HepG2 (cell line): ENCODE results near the gene CADM1. TPM values are rescaled to one million over a fixed set of nuclear protein-coding genes. Genes with fewer than 3 reads are reported as not detected.

ENCODE experiments used
- ATAC-seq: fragments of 200-7000 bp; cut with Tn5 transposase; 3 replicates; pipeline ENCODE4 v1.9.1; 2020; ENCODE audit warnings: mild to moderate bottlenecking, moderate library complexity
- Bru-seq: library from RNA; stranded (reverse); fragments of 400-500 nt; gene quantifications from one replicate; lab custom pipeline; 2021; lab: Mats Ljungman, UMichigan
- BruChase-seq, 2 experiments: library from RNA; stranded (reverse); fragments of 400-500 nt; gene quantifications; one replicate each; lab custom pipeline; 2021; lab: Mats Ljungman, UMichigan
- BruUV-seq: library from RNA; stranded (reverse); fragments of 400-500 nt; replicated peaks from 2 replicates; lab custom pipeline; 2021; lab: Mats Ljungman, UMichigan
- CTCF ChIA-PET: fragments of 300-600 bp; formaldehyde crosslinking; extraction: SDS; loops from one replicate; lab custom pipeline; 2021; ENCODE audit warnings: low total read pairs, inconsistent platforms, low intra/inter-chr PET ratio; lab: Yijun Ruan, JAX
- POLR2A ChIA-PET: fragments of 350-600 bp; sonication (Branson Sonifier 250); formaldehyde crosslinking; loops from one replicate; lab custom pipeline; 2020; ENCODE audit warnings: antibody characterized with exemption, inconsistent platforms; lab: Yijun Ruan, JAX
- DNase-seq: peaks from one replicate; pipeline ENCODE4 v3.0.0-alpha.2; 2015; ENCODE audit warnings: low spot score
- FAIRE-seq: peaks from 3 replicates; lab custom pipeline; 2011; peaks lifted over from hg19 to GRCh38; lab: Jason Lieb, UNC
- H2AFZ ChIP-seq: one replicate; pipeline ENCODE4 v1.6.1; 2011; ENCODE audit warnings: low read length, inconsistent platforms
- H3K27ac ChIP-seq: fragments of 300-600 bp; 3 replicates; pipeline ENCODE4 v1.8.0; 2011; ENCODE audit warnings: mixed run types, mild to moderate bottlenecking, mixed read lengths, low read length, inconsistent platforms; ENCODE audit not compliant: insufficient read depth; ENCODE audit errors: extremely low read length
- H3K27me3 ChIP-seq, 2 experiments: fragments of 200-600 bp in 1 of 2; 2 replicates in 1 of 2; 3 replicates in 1 of 2; pipeline versions ENCODE4 v1.6.0 to v1.8.0; 2011; ENCODE audit warnings: low read length in 2 of 2, mild to moderate bottlenecking in 2 of 2, moderate library complexity in 2 of 2, inconsistent platforms in 1 of 2; ENCODE audit not compliant: insufficient read depth in 2 of 2, control insufficient read depth in 1 of 2
- H3K36me3 ChIP-seq, 2 experiments: fragments of 200-600 bp in 1 of 2; replicated peaks in 1 of 2; 2 replicates in 1 of 2; 3 replicates in 1 of 2; pipeline versions ENCODE4 v1.5.1 to v1.8.0; 2011; ENCODE audit warnings: low read length in 2 of 2, inconsistent platforms in 1 of 2; ENCODE audit not compliant: insufficient read depth in 2 of 2, control insufficient read depth in 1 of 2
- H3K4me1 ChIP-seq: 2 replicates; pipeline ENCODE4 v1.5.1; 2012; ENCODE audit warnings: low read length, inconsistent platforms; ENCODE audit not compliant: insufficient read depth
- H3K4me2 ChIP-seq: 2 replicates; pipeline ENCODE4 v1.6.0; 2011; ENCODE audit warnings: low read depth, low read length, inconsistent platforms
- H3K4me3 ChIP-seq, 3 experiments: fragments of 200-600 bp in 1 of 3; sonication (generic), shearing (Covaris generic) in 1 of 3; replicated peaks in 1 of 3; 2 replicates each; pipeline ENCODE4 v1.5.1; 2011 to 2016; ENCODE audit warnings: low read length in 3 of 3, inconsistent platforms in 2 of 3, low read depth in 2 of 3, mild to moderate bottlenecking in 2 of 3, control low read depth in 1 of 3, mixed read lengths in 1 of 3; ENCODE audit not compliant: insufficient read depth in 1 of 3
- H3K79me2 ChIP-seq: one replicate; pipeline ENCODE4 v1.6.1; 2011; ENCODE audit warnings: low read length, inconsistent platforms; ENCODE audit not compliant: insufficient read depth
- H3K9ac ChIP-seq: 2 replicates; pipeline ENCODE4 v1.6.0; 2011; ENCODE audit warnings: mild to moderate bottlenecking, low read depth, low read length, inconsistent platforms; ENCODE audit not compliant: insufficient read depth
- H3K9me3 ChIP-seq: 2 replicates; pipeline ENCODE4 v1.5.1; 2012; ENCODE audit warnings: mild to moderate bottlenecking, low read length
- H4K20me1 ChIP-seq: 2 replicates; pipeline ENCODE4 v1.6.0; 2011; ENCODE audit warnings: inconsistent platforms, mild to moderate bottlenecking, low read length, moderate library complexity; ENCODE audit not compliant: insufficient read depth
- CHD4 ChIP-seq: fragments of 200-600 bp; sonication (generic); IDR thresholded peaks from 2 replicates; pipeline ENCODE4 v1.7.0; 2017; ENCODE audit warnings: mild to moderate bottlenecking, low read length, borderline replicate concordance
- KAT2B ChIP-seq: fragments of 150-350 bp; IDR thresholded peaks from 2 replicates; pipeline ENCODE4 v1.6.1; 2014; ENCODE audit warnings: low read depth, low read length, borderline replicate concordance
- NRL ChIP-seq: sonication (generic); formaldehyde crosslinking; IDR thresholded peaks from 2 replicates; pipeline ENCODE4 v1.5.0; 2020; ENCODE audit warnings: missing genetic modification reagents, mild to moderate bottlenecking, moderate library complexity, borderline replicate concordance
- RAD21 ChIP-seq: fragments of 450-650 bp; formaldehyde crosslinking; IDR thresholded peaks from 2 replicates; pipeline ENCODE4 v1.5.0; 2020; ENCODE audit warnings: mild to moderate bottlenecking
- ZBTB20 ChIP-seq: sonication (generic); formaldehyde crosslinking; IDR thresholded peaks from 2 replicates; pipeline ENCODE4 v1.8.1; 2023; ENCODE audit warnings: missing genetic modification reagents, low read depth, mild to moderate bottlenecking, borderline replicate concordance
- ZNF230 ChIP-seq: sonication (generic); formaldehyde crosslinking; IDR thresholded peaks from 2 replicates; pipeline ENCODE4 v1.4.0; 2020; ENCODE audit warnings: mild to moderate bottlenecking, missing genetic modification reagents
- ZNF33B ChIP-seq: sonication (generic); formaldehyde crosslinking; IDR thresholded peaks from 2 replicates; pipeline ENCODE4 v1.5.1; 2020; ENCODE audit warnings: mild to moderate bottlenecking, missing genetic modification reagents
- ZNF670 ChIP-seq: sonication (generic); formaldehyde crosslinking; IDR thresholded peaks from 2 replicates; pipeline ENCODE4 v1.8.0; 2022; ENCODE audit warnings: mild to moderate bottlenecking, missing genetic modification reagents, borderline replicate concordance
- WGBS: methylation state at CpG from one replicate; pipeline ENCODE4 v1.1.6; 2017; ENCODE audit warnings: low lambda C conversion rate; 5-methylcytosine and 5-hydroxymethylcytosine counted together
- in situ Hi-C: cut with HindIII; loops from 2 replicates; pipeline ENCODE4 v1.10.0; 2017; ENCODE audit warnings: low pct_unique_long_range_greater_than_20kb; ENCODE audit not compliant: extremely low pct_ligation_motif_present
- intact Hi-C: fragments of 100-400 bp; cut with micrococcal nuclease; formaldehyde crosslinking; loops from one replicate; pipeline ENCODE4 v1.10.0; 2022; ENCODE audit not compliant: unreplicated experiment
- long read RNA-seq, 2 experiments: library from RNA in 1 of 2; library from polyadenylated mRNA in 1 of 2; stranded (forward) in 1 of 2; unstranded in 1 of 2; transcript quantifications; one replicate each; pipeline ENCODE4 v2.0.0, GENCODE V29; 2019 to 2022
- polyA minus RNA-seq, 3 experiments: library from RNA; depleted of rRNA, polyadenylated mRNA; stranded (reverse); fragments of >200 nt; gene quantifications; 2 replicates each; pipeline ENCODE4 v1.2.3, GENCODE V29; 2011; ENCODE audit warnings: low replicate concordance in 1 of 3
- polyA plus RNA-seq, 8 experiments: library from polyadenylated mRNA; depleted of rRNA in 3 of 8; stranded (reverse) in 7 of 8; unstranded in 1 of 8; fragments of >200 nt; fragmentation: Illumina TruSeq in 4 of 8; extraction: Trizol in 4 of 8; gene quantifications; 2 replicates each; pipeline versions ENCODE4 v1.2.1 to v1.2.3, GENCODE V29; 2011 to 2016; ENCODE audit warnings: low read depth in 4 of 8, missing spikeins in 1 of 8, mixed read lengths in 1 of 8; ENCODE audit not compliant: insufficient read depth in 1 of 8
- total RNA-seq, 5 experiments: library from RNA; depleted of rRNA; stranded (reverse); fragments of >200 nt; fragmentation: Illumina TruSeq; extraction: Trizol; gene quantifications; 2 replicates each; pipeline ENCODE4 v1.2.3, GENCODE V29; 2016; ENCODE audit warnings: low read depth in 1 of 5
- TF ChIP-seq, protein P1 (sequence below): sonication (generic); formaldehyde crosslinking; conservative IDR thresholded peaks from 2 replicates; pipeline ENCODE4 v1.8.0; 2022; ENCODE audit warnings: low read depth, missing genetic modification reagents
- TF ChIP-seq, protein P2 (sequence below): IDR thresholded peaks from 2 replicates; pipeline ENCODE4 v1.6.1; 2012; ENCODE audit warnings: low read length, improper control_type of control experiment

The CADM1 gene
- total RNA-seq (2016; rRNA removed; fragmentation: Illumina TruSeq; extraction: Trizol) (62.2 and 122 TPM in 2 replicates), polyA plus RNA-seq (2011; rRNA removed) (61.6 and 71.3 TPM in 2 replicates), polyA minus RNA-seq (2011; rRNA and poly(A)+ RNA removed; ENCODE audit: low replicate concordance) (78.2 TPM in 1 of 2 replicates, not detected in the other), Bru-seq, nascent RNA (percentile 93 among the genes with signal in this experiment), BruChase-seq, experiment 1, labeled RNA remaining after a 6-hour chase (percentile 78 among the genes with signal in this experiment), BruChase-seq, experiment 2, labeled RNA remaining after a 2-hour chase (percentile 88 among the genes with signal in this experiment)
- total RNA-seq (2016; cell fraction: cytosol; rRNA removed; fragmentation: Illumina TruSeq; extraction: Trizol; ENCODE audit: low read depth): 20.6 and 22.4 TPM in 2 replicates
- 50.3 and 115 TPM in 2 replicates for total RNA-seq (2016; cell fraction: insoluble cytoplasmic fraction; rRNA removed; fragmentation: Illumina TruSeq; extraction: Trizol)
- 22.9 and 28.5 TPM in 2 replicates for total RNA-seq (2016; cell fraction: membrane; rRNA removed; fragmentation: Illumina TruSeq; extraction: Trizol)
- 159 and 163 TPM in 2 replicates for total RNA-seq (2016; cell fraction: nucleus; rRNA removed; fragmentation: Illumina TruSeq; extraction: Trizol)
- polyA plus RNA-seq (2011; cell fraction: cytosol; rRNA removed): 52.5 and 58.8 TPM in 2 replicates
- 32.4 and 35.9 TPM in 2 replicates for polyA plus RNA-seq (2011; cell fraction: nucleus; rRNA removed)
- polyA plus RNA-seq (2012): 84.1 and 86.8 TPM in 2 replicates
- 8.7 and 9.1 TPM in 2 replicates for polyA plus RNA-seq (2016; cell fraction: cytosol; fragmentation: Illumina TruSeq; extraction: Trizol; ENCODE audit: low read depth)
- 40.6 and 51.1 TPM in 2 replicates for polyA plus RNA-seq (2016; cell fraction: insoluble cytoplasmic fraction; fragmentation: Illumina TruSeq; extraction: Trizol; ENCODE audit: low read depth)
- 8.6 and 11.4 TPM in 2 replicates for polyA plus RNA-seq (2016; cell fraction: membrane; fragmentation: Illumina TruSeq; extraction: Trizol; ENCODE audit: low read depth)
- polyA plus RNA-seq (2016; cell fraction: nucleus; fragmentation: Illumina TruSeq; extraction: Trizol; ENCODE audit: insufficient read depth, low read depth): 126 and 127 TPM in 2 replicates
- polyA minus RNA-seq (2011; cell fraction: cytosol; rRNA and poly(A)+ RNA removed): 56.0 and 62.6 TPM in 2 replicates
- 161 and 188 TPM in 2 replicates for polyA minus RNA-seq (2011; cell fraction: nucleus; rRNA and poly(A)+ RNA removed)
- long read RNA-seq, experiment 1, transcript CADM1-222 (10 exons, 1,246 nt): major isoform, 38 of 145 reads
- long read RNA-seq, experiment 1, partial matches to known transcripts: 87 of 145 reads
- long read RNA-seq, experiment 1, other reads (novel, unspliced or antisense): 20 of 145 reads
- long read RNA-seq, experiment 2, transcript CADM1-222 (10 exons, 1,246 nt): major isoform, 11 of 156 reads
- long read RNA-seq, experiment 2, partial matches to known transcripts: 58 of 156 reads
- long read RNA-seq, experiment 2, other reads (novel, unspliced or antisense): 86 of 156 reads

DNA sequence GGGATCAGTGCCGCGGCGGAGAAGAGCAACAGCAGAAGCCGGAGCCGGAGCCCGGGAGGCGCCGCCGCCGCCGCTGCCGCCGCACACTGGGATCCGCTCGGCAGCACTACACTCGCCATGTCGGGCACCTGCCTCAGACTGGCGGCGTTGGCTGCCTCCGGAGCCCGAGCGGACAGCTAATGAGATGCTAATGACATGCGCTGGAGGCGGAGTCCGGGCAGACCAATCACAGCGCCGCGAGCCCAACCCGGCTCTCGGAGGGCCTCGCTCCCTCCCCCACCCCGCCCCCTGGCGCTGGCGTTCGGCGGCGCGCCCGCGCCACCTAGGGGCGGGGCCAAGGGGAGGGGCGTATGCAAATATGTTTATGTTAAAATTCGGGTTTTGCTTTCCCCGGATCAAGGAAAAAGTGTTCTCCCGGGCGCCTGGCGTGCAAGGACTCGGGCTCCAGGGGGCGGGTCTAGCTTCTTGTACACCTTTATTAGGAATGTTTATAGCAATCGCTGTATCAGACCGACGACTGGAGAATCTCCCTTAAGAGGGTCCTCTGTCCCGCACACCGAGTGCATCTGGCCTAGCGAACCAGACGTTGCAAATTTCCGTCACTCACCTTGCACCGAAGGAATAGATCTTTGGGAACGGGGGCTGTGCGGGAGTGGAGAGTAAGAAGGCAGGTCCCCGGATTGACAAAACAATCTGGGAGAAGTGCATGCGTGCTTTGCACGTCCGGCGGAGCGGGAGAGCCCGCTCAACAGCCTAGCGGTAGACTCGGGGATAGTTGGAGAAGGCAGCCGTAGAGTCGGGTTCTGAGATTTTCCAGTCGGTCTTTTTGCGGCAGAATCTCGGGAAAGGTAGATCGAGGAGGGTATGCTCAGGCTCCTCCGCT lies at the start of gene CADM1:
TSS of gene CADM1 (minus strand) at position 140 of the 883 bp plus-strand sequence.
- no peaks in the 10 kb centered on the region; a peak in 1 of 5 replicates for H3K27me3 ChIP-seq
- peak within 1 kb of the TSS; percentile 92 for H3K4me2 ChIP-seq
- ATAC-seq (peak; percentile 89), DNase-seq (peak; percentile 92), FAIRE-seq (peak; percentile 56)
- peaks cover 43% of the 10 kb centered on the region for H3K79me2 ChIP-seq
- peak within 1 kb of the TSS; percentile 91 for H3K27ac ChIP-seq
- BruUV-seq: no TSS peak
- no peaks in the 10 kb centered on the region for H3K36me3 ChIP-seq
- H3K4me3 ChIP-seq: peak within 1 kb of the TSS; percentile 89 to 92 (median 89)
- in situ Hi-C loops: loop anchor here (5.0 kb wide), 1 partner anchor 167 kb away; no protein-coding TSS in a partner anchor
- no peaks in the 10 kb centered on the region for H3K9me3 ChIP-seq
- peak within 1 kb of the TSS; percentile 87 for H3K9ac ChIP-seq
- peak within 1 kb of the TSS; percentile 98 for H2AFZ ChIP-seq
- CTCF ChIA-PET: interaction anchor here (1.1 to 2.6 kb wide), 2 partner anchors 25 to 169 kb away, joined by 3 to 10 read pairs; no protein-coding TSS in a partner anchor
- intact Hi-C loops: loop anchor here (2.0 to 5.0 kb wide), 6 partner anchors 20 to 174 kb away; no protein-coding TSS in a partner anchor
- peaks cover 4% of the 10 kb centered on the region; the same call in 1 of the 2 replicates for H4K20me1 ChIP-seq
- peaks cover 21% of the 10 kb centered on the region for H3K4me1 ChIP-seq
- 2% methylated on average over 39 of the region's 76 CpGs for WGBS
- POLR2A ChIA-PET: interaction anchor here (0.7 to 2.0 kb wide), 9 partner anchors 12 to 95 kb away, joined by 3 to 20 read pairs (median 4); no protein-coding TSS in a partner anchor
- TF ChIP-seq, protein P1, sequence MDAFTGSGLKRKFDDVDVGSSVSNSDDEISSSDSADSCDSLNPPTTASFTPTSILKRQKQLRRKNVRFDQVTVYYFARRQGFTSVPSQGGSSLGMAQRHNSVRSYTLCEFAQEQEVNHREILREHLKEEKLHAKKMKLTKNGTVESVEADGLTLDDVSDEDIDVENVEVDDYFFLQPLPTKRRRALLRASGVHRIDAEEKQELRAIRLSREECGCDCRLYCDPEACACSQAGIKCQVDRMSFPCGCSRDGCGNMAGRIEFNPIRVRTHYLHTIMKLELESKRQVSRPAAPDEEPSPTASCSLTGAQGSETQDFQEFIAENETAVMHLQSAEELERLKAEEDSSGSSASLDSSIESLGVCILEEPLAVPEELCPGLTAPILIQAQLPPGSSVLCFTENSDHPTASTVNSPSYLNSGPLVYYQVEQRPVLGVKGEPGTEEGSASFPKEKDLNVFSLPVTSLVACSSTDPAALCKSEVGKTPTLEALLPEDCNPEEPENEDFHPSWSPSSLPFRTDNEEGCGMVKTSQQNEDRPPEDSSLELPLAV: 0 out of 2 replicates have a peak, but pooled peaks have one; percentile 68
- TF ChIP-seq ZNF230 (CRISPR knock-in tag): peak; percentile 73
- no peak for TF ChIP-seq KAT2B
- TF ChIP-seq ZNF33B: no peak
- peak; percentile 41; the same call in 1 of the 2 replicates for TF ChIP-seq CHD4
- peak; percentile 16; the same call in 1 of the 2 replicates for TF ChIP-seq ZBTB20 (CRISPR knock-in tag)
- TF ChIP-seq ZNF670: 0 out of 2 replicates have a peak, but pooled peaks have one; percentile 33
- TF ChIP-seq, protein P2, sequence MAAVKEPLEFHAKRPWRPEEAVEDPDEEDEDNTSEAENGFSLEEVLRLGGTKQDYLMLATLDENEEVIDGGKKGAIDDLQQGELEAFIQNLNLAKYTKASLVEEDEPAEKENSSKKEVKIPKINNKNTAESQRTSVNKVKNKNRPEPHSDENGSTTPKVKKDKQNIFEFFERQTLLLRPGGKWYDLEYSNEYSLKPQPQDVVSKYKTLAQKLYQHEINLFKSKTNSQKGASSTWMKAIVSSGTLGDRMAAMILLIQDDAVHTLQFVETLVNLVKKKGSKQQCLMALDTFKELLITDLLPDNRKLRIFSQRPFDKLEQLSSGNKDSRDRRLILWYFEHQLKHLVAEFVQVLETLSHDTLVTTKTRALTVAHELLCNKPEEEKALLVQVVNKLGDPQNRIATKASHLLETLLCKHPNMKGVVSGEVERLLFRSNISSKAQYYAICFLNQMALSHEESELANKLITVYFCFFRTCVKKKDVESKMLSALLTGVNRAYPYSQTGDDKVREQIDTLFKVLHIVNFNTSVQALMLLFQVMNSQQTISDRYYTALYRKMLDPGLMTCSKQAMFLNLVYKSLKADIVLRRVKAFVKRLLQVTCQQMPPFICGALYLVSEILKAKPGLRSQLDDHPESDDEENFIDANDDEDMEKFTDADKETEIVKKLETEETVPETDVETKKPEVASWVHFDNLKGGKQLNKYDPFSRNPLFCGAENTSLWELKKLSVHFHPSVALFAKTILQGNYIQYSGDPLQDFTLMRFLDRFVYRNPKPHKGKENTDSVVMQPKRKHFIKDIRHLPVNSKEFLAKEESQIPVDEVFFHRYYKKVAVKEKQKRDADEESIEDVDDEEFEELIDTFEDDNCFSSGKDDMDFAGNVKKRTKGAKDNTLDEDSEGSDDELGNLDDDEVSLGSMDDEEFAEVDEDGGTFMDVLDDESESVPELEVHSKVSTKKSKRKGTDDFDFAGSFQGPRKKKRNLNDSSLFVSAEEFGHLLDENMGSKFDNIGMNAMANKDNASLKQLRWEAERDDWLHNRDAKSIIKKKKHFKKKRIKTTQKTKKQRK: no peak
- peak; percentile 61 for TF ChIP-seq RAD21
- TF ChIP-seq NRL (CRISPR knock-in tag): peak; percentile 81
